Measurements from ENCODE around the gene GATD1.

The GATD1 gene

DNA sequence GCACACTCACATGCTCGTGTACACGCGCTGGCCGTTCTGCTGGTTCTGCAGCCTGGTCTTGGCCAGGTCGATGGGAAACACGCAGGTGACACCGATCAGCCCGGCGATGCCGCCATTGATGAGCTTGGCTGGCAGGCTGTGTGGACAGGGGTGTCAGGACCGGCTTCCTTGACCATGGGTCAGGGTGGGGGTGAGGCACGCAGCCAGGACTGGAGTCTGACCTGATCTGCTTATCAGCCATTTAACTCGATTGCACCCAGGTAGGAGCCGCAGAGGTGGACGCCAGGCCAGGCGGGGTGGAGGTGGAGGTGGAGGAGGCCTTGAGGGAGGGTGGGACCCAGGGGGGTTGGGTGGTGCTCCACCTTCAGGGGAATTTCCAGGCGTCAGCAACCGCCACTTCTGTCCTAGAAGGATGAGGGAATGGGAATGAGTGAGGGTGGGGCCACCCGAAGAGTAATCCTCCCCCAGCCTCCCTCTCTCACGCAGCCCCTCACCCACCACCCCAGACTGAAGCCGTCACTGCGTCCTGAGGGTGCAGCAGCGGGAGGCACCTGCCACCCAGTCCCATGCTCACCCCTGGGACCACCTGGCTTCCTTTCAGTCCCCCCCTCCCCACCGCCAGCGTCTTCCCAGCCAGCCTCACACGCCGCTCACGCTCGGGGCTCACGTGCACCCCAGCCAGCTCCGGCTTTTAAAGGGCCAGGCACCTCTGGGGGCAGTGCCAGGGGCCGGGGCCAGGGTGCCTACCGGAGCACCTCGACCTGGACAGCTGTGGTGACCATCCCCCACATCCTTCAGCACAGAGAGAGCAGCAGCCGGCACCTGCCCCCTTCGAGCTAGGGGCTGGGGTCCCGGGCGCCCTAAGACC lies 17.7 kb upstream of the GATD1 start:
- DNase-seq, result no peak

DNA sequence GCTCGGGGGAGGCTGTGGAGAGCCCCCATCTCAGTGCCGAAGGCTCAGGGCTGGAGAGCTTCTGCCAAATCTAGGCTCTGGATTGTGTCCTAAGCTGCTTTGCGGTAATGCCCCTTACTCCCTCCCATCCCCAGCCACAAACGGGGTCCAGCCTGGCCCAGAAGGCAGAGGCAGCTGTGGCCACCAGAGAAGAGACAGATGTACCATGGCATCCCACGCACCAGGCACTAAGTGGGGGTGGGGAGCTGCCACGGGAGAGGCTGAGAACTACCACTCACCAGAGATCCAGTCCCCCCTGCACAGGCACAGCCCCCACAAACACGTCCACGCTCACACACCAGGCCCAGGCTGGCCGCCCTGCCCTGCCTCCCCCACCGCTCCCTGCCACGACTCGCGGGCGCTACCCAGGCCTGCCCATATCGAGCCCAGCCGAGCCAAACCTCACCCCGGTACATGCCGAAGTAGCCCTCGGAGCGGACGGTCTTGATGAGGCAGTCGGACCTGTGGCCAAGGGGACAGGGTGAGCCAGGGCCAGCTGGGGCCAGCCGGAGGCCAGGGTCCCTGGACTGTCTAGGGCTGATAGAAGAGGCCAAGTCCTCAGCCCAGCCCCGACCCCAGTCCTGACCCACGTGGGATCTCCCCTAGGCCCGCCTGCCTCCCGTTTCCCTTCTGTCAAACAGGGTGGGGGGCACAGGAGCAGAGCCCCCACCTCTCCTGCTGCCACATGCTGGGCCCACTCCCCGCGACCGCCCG lies 16.9 kb upstream of the GATD1 start:
- no peak for DNase-seq

DNA sequence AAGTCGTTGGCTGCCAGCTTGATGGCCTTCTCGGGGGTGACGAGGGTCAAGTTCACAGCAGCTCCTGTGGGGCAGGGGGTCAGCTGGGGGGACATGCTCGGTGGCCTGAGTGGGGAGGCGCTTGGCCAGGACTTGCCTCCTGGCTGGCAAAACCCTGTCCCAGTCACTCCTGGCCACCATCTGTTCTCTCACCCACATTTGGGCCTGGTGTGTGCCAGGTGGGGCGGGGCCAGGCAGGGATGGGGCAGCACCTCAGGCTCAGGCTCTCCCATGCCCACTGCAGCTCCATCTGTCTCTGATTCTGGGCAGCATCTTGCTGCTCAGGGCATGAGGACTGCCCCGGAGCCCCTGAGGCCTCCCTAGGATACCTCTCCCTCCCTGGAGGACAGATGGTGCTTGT lies 16.3 kb upstream of the GATD1 start:
- no peak for DNase-seq

DNA sequence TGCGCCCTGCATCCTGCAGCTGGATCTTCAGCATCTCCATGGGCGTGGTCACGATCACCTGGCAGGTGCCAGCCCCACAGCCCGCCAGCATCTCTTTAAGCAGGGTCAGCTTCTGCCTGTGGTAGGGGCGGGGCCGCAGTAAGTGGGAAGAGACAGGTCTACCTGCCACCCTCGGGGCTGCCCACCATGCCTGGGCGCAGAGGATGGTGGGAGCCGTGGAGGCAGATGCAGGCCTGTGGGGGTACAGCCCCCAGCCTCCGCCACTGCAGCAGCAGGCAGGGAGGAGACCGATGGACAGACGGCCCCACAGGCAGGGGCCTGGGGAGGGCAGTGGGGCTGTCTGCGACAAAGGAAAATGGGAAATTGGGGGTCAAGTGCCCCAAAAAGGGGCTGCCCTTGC lies 15.6 kb upstream of the GATD1 start:
- DNase-seq, result no peak

DNA sequence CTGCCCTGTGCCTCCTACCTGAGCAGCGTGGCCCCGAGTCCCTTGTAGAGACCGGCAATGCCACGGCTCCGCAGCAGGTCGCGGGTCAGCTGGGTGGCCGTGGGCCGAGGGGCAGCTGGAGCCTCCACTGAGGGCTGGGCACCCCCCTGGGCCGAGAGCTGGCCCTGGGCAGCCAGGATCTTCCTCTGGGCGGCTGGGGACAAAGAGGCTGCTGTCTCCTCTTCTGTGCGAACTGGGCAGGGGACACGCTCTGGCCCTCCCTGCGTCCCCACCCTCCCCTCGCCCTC lies 15.2 kb upstream of the GATD1 start:
- DNase-seq, result no peak

DNA sequence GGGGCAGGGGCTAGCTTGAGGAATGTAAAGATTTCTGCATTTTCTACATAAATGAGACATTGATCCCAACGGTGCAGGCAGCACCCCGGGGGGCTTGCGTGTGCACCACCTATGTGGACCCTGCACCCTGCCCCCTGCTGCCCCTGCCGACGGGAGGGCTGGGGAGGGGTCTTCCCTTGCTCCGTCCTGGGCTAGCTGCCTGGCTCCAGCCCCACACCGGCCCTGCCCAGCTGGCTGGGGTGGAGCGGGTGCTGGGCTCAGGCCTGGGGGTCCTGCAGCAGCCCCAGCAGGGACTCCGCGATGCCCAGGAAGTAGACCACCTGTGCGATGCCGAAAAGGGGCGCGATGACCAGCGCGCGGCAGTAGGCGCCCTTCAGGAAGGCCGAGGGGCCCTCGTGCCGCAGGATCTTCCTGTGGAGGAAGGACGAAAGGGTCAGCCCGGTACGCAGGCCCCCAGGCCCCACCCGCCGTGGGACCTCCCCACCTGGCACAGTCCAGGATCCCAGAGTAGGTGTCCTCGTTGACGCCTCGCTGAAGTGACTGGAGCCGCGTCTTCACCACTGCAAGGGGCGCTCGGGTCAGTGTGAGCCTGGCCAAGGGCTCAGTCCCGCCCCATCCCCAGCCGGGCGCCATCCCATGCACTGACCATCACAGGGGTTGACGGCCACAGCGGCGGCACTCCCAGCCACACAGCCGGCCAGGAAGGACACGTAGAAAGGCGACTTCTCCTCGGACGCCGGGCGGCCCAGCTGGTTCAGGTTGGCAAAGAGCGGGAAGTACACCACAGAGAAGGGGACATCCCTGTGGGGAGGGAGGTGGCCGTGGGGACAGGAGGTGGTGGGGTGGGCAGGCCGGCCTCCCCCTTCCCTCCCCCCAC lies 14.6 kb upstream of the GATD1 start:
- no peak for DNase-seq

GRCh38 chr11:790721-791564 lies 13.7 kb upstream of the GATD1 start:
- no peak for DNase-seq

DNA sequence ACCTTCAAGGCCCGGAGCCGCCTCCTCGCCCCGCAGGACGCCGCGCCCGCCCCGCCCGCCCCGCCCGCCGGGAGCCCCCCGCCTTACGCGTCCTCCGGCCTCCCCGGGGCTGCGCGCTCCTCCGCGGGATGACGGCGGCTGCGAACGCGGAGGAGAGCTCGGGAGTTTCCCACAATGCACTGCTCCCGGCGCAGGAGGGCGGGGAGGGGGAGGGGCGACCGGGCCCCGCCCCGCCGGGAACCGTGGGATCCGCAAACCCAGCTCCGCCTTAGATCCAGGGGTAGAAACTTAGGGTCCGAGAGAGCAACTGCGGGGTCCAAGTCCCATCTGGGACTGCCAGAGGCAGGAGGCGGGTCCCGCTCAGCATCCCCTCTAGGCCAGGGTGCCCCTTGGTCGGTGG lies 12.7 kb upstream of the GATD1 start, which contains the start of gene CEND1:
CEND1 (minus strand) TSS at position 148 of the 400 bp plus-strand sequence. CDS start 1,514 bp downstream, outside the sequence.
- peak; percentile 49 for DNase-seq

DNA sequence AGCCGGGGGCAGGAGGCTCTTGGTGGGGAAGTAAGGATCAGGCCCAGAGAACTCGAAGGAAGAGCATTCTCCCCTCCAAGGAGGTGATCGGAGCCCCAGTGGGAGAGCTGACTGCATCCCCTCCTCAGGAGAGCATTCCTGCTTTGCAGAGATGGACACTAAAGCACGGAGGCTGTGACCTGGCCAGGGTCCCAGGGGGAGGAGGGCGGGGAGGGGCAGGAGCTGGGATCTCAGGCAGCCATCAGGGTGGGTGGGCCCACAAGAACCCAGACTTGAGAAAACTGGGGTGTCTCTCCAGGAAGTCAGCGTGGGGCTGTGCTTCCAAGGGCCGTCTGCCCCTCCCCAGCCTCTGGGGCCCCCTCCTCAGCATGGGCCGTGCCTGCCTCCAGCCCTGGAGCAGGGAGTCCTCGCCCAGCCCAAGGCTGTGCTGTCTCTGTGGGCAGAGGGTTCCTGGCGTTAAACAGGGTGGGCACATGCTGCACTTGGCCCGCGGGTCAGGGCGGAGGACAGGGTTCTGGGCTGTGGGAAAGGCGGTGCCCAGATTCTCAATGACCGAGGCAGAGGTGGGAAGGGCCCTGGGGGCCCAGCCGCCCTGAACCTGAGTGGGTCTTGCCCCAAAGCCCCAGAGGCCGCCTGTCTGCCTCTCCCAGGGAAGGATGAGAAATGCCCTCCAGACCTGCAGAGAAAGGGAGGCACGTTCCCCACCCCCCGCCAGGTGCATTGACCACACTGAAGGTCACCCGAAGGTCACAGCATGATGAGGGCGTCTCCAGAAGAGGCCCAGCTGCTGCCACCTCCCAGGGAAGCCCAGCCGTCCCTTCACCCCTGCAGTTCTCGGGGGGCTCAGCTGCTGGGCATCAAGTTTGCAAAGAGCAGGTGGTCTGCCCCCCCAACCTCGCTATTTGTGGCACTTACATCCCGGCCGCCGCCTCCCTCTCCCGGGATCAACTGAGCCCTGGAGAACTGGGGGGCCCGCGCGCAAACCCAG lies 12.0 kb upstream of the GATD1 start:
- no peak for DNase-seq

GRCh38 chr11:788009-788640 lies 10.8 kb upstream of the GATD1 start:
- DNase-seq, result no peak

DNA sequence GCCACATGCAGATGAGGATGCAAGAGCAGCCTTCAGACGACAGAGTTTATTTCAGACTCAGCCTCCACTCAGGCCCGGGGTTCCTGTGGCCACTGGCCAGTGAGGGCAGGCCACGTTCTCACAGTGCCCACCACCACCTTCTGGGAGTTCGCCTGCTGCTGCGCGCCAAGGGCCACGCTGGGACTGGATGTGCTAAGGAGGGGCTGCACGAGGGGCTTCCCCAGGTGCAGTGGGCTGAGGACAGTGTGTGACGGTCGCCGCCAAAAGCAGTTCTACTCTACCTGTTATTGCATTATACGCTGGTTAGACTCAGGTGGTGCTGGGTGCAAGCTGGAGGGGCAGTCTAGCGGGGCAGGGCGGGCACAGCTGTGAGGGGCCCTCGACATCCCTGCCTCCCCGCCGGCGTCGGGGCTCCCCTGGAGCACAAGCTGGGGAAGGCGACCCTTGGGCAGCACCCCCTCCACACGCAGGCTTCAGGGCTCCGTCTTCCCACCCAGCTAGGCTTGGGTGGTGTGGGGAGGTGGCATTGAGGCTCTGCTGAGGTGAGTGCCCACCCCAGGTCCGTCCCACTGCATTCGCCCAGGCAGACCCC lies 9.9 kb upstream of the GATD1 start:
- no peak for DNase-seq

GRCh38 chr11:786235-787083 lies 9.2 kb upstream of the GATD1 start:
- DNase-seq, result no peak

DNA sequence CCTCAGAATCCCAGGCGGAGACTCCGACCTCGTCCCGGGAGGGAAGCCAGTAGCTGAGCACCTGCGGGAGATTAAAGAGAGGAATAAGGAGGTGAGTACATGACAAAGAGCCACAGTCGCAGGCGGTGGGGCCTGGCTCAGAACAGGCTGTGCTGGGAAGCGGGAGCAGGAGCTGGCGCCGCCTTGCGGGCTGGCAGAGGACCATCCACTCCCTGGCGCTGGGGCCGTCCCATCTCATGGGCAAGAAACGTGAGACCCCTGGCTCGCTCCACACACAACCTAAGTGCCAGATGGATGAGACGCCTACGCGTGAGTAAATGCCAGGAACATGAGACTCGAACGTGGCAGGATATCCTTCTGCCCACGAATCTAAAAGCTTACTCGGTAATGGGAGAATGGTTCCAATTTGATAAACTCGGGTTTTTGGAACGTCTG lies 6.3 kb upstream of the GATD1 start:
- DNase-seq, result peak; percentile 46

DNA sequence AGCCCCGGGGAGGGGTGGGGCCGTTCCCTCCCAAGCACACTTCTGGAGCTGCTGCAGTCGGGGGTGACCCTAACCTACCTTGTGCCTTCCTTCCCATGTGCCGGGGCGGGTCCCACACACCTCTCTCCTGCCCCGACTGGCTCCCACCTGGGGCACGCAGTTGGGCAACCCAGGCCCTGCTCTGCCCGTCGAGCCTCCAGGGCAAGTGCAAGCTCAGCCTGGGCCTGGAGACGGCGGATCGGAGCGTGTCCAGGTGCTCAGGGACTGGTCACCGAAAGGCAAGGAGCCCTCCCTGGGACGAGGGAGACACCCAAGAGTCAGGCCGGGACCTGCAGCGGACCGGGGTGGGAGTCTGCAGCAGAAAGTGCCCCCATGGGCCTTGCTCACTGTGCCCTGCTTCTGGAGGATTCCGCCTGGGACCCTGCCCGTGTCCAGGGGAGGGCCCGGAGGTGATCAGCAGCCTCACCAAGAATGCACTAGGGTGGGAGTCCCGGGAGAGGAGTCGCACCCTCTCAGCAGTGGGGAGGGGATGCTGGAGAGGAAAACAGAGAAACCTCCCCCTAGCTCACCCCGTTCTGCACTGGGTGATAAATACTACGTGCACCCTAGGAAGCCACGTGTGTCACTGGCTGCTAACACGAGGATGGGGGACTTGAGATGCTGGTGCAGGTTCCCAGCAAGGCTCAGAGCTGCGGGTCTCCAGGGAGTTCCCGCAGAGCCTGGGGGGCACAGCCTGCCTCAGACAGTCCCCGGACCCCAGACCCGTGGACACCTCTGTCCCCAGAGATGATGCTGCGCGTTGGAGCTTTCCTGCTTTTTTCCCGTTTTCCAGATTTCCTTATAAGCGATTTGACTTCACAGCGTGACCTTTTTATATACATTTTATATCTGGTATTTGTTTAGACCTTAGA lies 5.2 kb upstream of the GATD1 start:
- DNase-seq, result no peak

GRCh38 chr11:779955-780532 lies 2.8 kb upstream of the GATD1 start:
- no peak for DNase-seq

DNA sequence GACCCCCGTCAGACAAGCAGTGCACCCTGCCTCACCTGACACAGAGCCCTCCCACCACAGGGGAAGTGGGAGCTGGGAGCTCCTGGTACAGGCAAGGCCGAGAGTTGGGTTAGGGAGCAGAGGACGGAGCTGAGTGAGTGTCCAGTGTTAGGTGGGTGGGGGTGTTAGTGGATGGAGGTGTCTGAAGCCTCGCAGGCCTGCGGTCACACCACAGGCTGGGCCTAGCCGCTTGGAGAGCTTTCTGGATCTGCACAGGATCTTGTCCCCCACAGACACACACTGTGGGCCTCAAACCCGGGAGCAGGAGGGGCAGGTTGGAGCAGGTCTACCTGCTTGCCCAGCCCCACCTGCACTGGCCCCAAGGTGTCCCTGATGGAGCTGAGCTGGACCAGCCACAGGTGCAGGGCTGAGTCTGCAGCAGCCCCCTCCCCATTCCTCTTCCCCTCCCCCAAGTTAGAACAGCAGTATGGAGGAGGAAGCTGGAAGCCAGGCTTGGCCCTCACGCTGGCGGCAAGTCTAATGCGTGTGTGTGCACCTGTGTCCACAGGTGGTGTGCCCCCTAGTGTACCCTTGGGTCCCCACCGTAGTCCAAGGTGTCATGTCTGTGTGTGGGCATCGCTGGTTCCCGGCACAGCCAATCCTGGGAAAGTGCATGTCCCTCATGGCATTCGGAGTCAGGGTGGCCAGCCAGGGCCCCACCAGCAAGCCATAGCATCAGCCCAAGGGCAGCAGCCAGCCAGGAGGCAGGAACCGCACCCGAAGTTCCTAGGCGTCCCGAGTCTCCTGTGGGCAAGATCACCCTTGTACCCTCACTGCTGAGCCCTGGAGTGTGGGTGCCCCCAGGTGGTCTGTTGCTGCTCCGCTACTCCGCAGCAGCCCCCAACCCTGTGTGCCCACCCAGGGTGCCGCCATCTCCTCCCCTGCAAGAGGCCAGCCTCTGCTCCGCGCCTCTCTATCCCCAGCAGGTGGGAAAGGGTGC lies 2.0 kb upstream of the GATD1 start:
- no peak for DNase-seq

All from activated naive CD4-positive, alpha-beta T cell treated with Interleukin-2 at 50 U/mL for 16 hours (primary cell).